GM19351 (cell line): ENCODE data around the gene FAM149B1.
"Not testable (repeated sequence)": the region's sequence is repeated elsewhere in the genome, so short reads cannot be mapped to it uniquely, and the experiment has no call there.

Experiments
- ATAC-seq: cut with Tn5 transposase; IDR thresholded peaks from one replicate; pipeline ENCODE4 v1.9.1; 2021; ENCODE audit warnings: mild to moderate bottlenecking, moderate library complexity; ENCODE audit not compliant: unreplicated experiment

FAM149B1 gene

DNA sequence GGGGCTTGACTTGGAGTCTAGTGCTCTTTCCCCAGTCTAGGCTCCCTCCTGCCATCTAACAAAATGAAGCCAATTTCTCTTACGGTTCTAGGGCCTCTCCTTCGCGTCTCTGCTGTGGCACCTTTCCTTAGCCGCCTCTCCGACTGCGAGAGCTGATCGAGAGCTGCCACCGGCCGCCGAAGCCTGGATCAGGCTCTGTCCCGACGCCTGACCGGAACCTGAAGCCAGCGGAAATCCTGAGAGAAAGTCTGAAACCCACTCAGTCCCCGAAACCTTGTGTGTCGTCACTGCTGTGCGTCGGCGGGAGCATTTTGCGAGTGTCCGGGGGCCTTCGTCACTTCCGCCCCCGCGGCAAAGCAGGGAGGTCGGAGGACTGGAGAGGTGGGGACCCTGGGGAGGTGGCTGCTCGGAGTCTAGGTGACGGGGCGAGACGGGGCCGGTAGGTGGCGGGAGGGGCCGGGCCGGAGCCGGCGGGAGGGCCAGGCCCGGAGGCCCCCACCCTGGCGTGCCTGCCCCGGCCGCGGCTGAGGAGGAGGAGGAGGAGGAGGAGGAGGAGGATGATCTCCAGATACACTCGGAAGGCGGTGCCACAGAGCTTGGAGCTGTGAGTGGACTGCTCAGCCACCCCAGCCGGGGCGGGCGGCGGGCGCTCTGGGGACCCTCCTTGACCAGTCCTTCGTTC is at the start of gene FAM149B1, which contains the start of gene ECD:
FAM149B1 (plus strand) TSS at position 337 of the 682 bp plus-strand sequence; CDS start at position 558, 221 bp downstream.
ECD (minus strand) TSS at position 226 of the 682 bp plus-strand sequence. CDS start 4,071 bp downstream, outside the sequence.
- ATAC-seq: peak; percentile 89

DNA sequence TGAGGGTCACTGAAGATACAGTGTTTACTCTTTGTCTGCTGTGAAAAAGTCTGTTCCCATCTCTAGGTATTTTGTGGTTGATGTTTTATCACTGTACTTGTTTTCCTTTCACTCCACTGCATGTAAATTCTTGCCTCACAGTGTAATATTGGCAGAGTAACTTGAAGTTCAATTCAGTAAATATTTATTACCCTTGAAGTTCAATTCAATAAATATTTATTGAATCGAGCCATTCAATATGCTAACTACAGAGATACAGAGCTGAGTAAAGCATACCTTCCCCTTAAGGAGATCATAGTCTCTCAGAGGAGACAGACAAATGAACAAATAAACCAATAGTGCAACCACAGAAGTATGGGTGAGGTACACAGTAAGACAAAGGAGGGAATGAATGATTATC is 48.5 kb upstream of the FAM149B1 start:
- no peak for ATAC-seq

DNA sequence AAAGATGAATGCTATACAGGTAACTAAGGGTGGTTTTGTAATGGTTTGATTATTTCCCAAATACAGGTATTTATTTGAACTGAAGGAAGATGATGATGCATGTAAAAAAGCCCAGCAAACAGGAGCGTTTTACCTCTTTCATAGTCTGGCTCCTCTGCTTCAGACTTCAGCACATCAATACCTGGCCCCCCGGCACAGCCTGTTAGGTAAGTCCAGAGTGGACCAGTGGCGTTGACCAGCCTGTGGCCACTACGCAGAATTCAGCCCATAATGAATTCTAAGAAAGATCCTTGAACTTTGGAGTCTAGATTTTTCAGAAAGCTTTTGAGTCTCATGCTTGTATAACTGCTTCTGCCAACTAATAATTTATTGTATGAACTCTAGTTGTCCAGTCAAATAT is 48.0 kb upstream of the FAM149B1 start:
- ATAC-seq: no peak

DNA sequence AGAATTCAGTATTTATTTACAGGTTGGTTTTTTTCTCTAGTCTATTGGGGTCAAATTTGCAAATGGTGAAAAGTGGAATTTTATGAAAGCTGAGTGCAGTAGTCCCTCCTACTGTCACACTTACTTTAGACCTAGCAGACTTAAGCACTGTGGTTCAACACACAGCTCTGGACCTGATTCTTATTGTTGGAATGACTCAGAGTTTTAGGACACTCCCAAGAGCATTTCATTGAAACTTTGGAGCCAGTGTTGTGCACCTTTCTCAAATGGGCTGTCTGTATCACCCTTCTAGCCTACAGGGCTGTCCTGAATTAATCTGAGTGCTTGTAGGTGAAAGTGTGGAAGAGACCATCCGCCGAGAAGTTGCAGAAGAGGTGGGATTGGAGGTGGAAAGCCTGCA is 41.6 kb upstream of the FAM149B1 start:
- no peak for ATAC-seq

DNA sequence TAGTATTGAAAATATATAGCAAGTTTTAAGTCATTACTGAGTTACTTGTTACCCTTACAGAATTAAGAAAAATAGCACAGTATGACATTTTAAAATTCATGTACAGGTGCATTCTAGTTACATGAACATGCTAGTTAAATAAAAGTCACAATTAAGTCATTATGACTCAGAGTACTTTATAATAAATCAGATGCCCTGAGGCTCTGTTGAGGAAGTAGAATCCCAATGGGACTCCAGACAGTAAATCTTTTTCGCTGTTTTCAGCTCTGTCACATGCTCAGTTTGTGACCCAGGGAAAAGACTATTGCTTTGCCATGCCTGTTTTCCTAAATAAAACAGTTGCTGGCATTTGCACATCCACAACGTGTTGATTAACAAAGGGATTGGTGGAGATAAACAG is 36.6 kb upstream of the FAM149B1 start:
- no peak for ATAC-seq

DNA sequence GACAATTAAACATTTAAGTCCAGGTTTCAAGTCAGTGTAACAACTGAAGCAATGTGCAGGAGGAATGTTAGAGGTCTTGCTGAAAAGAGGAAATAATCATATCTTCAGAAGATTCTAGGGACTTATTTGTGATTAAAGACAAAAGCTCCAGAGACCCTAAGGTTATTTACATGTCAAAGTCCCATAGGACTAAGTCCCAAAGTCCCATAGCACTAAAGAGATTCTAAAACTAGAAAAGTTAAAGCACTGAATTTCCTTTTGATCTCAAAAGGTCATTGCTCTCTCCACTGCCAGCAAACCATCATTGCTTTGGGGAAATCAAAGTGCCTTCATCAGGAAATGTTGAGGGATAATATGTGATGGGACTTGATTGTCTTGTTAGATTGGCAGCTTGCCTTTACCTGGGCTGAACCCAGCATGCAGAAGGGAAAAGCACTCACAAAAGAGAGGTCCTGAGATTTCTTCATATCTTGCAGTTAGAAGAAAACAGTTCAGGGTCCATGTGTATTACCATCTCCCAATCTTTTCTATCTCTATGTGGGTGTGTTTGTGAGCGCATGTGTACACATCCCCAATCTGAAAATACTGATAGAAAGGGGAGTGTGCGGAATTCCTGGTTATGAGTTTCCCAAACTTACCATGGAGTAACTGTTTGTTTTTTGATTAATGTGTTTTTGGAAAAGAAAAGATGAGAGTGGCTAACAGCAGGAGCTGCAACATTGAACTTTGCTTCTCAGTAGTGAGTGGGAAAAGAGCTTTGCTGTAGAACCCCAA is 35.8 kb upstream of the FAM149B1 start:
- no peak for ATAC-seq

DNA sequence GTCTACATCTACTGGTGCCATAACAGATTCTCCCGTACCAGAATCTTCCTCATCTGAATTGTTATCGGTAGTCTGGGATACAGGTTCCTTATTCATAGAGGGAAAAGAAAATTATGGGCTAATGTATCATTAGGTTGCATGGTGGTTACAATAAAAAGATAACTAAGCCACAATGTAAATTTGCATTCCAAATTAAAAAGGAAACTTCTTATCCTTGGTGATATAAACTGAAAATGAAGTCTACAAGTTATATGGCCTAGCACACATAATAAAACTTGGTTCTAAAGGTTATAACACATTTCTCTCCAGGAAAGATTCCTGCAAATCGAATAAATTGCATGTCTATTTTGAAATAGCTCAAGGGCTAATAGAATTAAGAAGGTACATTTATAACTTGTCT is 33.2 kb upstream of the FAM149B1 start:
- ATAC-seq: no peak

DNA sequence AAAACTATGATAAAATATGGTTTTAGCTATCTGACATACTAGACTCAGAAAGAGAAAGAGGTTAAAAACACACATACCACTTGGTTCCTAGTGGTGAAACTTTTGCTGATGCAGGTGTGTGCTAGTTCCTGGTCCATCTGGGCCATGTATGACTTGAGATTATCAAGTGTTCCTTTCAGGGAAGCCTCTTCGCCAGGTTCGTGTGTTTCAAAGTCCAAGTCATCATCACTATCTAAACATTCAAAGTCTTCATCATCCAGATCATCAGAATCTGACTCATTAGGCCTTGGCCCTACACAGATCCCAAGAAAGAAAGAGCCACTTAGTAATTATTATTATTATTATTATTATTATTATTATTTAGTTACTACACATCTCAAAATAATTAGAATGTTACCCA is 31.3 kb upstream of the FAM149B1 start:
- ATAC-seq: no peak

DNA sequence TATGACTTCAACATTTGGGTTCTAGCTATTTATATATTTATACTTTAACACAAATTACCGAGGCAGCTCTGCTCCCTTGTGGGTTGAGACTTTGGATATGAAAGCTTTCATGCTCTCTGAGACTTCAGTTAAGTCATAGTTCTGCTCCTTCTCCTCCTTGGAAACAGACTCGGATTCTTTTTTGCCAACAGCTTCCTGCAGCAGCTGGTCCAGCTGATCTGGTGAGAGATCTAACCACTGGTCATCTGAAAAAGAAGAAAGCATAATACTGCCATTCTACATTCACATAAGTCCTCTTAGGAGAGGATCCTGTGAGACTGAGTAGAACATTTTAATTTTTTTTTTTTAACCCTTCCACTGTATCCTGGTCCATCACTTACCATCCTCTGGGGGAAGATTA is 28.7 kb upstream of the FAM149B1 start:
- no peak for ATAC-seq

DNA sequence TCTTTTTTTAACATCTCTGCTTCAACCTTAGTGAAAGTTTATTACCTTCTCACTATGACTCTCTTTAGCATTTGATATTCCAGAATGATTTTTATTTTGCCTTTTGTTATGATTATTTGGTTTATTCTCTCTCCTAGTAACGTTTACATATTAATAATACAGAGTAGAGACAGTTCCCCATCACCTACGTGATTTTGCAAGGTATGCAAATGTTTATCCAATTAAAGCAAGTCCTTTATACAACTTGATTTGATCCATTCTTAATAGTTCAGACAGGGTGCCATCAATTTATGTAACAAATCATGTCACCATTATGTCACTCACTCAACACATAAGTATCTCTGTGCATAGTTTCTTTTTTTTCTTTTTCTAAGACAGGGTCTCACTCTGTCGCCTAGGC is 26.3 kb upstream of the FAM149B1 start:
- no peak for ATAC-seq

DNA sequence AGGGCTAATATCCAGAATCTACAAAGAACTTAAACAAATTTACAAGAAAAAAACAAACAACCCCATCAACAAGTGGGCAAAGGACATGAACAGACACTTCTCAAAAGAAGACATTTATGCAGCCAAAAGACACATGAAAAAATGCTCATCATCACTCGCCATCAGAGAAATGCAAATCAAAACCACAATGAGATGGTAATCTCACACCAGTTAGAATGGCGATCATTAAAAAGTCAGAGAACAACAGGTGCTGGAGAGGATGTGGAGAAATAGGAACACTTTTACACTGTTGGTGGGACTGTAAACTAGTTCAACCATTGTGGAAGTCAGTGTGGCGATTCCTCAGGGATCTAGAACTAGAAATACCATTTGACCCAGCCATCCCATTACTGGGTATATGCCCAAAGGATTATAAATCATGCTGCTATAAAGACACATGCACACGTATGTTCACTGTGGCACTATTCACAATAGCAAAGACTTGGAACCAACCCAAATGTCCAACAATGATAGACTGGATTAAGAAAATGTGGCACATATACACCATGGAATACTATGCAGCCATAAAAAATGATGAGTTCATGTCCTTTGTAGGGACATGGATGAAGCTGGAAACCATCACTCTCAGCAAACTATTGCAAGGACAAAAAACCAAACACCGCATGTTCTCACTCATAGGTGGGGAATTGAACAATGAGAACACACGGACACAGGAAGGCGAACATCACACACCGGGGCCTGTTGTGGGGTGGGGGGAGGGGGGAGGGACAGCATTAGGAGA is 17.1 kb upstream of the FAM149B1 start:
- ATAC-seq: not testable (repeated sequence)

DNA sequence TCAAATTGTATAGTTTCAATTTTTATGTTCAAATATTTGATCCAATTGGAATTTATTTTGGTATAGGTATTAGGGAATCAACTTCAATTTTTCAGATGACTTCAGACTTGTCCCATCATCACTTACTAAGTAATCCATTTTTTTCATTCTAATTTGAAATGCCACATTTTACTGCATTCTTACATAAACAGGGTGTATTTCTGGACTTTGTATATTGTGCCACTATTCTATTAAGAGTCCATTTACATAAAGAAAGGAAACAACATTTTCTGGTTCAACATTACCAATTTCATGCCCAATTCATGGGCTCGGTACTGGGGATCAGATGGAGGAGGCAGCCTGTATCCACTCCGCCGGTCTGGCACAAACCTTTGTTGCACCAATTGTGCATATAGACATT is 15.9 kb upstream of the FAM149B1 start:
- no peak for ATAC-seq

DNA sequence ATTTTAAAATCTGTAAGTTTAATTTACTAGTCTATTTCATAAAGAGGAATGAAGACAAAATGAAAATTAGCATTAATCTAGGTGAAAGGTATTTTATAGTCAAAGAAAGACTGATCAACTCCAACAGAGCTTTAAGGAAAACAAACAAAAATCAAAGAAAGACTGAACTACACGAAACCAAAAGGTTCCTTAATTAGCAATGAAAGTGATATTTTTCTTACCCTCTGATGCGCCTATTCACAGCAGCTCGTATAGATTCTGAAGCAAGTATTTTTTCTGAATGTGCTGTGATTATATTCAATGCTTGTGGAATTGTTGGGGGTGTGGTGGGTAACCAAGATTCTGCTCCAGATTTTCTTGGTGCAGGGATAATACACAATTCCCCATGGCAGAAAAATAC is 11.9 kb upstream of the FAM149B1 start:
- no peak for ATAC-seq

DNA sequence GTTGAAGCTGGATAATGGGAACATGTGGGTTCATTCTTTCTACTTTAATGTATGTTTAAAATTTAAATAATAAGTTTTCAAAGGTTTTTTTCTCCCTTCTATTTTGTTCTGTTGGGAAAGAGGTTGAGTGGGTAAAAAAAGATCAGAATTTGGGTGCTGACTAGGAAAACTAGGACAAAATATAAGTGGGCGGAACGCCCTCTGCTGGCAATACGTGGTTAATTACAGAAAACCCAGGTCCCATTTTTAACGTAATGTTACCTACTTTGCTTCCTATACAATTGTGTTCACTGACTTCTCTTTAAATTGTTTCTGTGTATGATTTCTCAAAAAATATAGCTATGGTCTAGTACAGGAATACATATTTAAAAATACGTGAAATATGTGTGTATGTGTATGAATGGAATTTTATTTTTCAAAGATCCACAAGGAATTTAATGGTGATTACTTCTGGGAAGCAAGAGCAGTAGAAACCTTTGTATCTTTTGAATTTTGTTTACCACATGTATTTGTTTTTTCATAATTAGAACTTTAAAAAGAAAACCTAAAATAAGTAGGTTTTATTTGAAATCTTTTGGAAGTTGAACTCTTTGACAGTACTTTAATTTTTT is 8.8 kb upstream of the FAM149B1 start:
- no peak for ATAC-seq

DNA sequence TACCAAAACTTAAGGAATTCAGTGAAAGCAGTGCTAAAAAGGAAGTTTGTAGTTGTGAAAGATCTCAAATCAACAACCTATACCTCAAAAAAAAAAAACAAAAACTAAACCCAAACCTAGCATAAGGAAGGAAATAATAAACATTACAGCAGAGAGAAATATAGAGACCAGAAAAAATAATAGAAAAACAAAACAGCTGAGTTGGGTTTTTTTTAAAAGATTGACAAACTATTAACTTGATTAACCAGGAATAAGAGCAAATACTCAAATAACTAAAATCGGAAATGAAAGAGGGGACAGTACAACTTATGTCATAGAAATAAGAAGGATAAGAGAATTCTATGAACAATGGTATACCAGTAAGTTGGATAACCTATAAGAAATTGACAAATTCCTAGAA is 6.8 kb upstream of the FAM149B1 start:
- no peak for ATAC-seq

DNA sequence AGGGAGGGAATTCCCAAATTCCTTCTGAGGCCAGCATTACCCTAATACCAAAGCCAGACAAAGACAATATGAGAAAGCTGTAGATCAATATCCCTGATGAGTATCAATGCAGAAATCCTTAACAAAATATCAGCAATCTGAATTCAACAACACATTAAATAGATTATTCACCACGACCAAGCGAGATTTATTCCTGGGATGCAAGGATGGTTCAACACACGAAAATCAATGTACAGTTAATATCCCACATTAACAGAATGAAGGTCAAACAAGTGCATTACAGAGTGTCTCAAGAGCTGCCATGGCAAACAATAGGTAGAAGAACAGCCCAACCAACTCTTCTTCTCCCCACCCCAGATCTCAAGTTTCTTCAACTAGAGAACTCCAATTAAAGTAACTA is 6.3 kb upstream of the FAM149B1 start:
- no peak for ATAC-seq

DNA sequence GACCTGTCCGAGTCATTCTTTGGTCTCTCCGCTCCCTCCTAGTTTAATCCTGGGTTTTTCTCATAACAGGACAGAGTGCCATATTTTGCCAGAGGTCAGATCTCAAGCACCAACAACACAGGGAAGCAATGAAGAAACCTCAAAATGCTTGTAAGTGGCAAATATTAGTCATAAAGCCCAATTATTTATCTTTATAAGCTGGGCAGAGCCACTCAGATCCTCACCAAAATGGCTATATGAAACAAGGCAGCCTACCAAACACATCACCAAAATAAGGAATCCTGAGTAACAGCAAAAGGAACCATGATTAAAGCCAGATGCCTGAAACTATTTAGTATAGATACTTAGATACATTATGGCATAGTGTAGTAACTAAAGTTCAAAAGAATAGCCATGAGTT is 4.8 kb upstream of the FAM149B1 start:
- no peak for ATAC-seq

DNA sequence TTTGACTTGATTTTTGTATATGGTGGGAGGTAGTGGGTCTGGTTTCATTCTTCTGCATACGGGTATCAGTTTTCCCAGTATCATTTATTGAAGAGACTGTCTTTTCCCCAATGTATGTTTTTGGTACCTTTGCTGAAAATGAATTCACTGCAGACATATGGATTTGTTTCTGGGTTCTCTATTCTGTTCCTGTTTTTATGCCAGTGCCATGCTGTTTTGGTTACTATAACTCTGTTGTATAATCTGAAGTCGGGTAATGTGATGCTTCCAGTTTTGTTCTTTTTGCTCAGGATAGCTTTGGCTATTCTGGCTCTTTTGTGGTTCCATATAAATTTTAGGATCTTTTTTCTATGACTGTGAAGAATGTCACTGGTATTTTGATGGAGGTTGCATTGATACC is 947 bp upstream of the FAM149B1 start:
- ATAC-seq: no peak

DNA sequence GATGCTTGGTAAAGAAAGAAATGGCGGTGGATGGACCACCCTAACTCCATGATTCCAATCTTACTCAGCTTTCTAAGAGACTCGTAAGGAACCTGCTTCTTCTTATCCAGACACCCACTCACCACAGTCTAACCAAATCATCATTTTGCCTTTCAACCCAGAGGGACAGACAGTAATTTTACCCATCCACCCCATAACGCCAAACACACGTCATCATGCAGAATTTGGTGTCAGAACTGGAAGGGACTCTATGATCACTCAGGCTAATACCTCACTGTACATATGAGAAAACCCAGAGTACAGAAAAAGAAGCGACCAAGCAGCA is 499 bp upstream of the FAM149B1 start:
- no peak for ATAC-seq

DNA sequence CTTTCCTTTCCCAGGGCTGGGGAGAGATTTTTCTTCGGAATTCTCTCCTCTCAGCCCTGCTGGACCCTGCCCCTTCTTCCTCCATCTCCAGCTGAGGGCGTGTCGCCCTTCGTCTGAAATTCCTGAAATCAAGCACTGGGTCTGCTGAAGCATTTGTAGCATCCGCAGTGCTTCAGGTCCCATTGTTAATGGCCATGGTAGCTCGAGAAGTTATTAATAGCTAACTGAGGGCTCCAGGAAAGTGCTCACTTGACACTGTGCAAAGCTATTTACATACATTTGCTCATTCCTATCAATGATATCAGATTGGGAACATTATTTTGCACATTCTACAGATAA is 515 bp downstream of the FAM149B1 start:
- peak; percentile 13 for ATAC-seq

DNA sequence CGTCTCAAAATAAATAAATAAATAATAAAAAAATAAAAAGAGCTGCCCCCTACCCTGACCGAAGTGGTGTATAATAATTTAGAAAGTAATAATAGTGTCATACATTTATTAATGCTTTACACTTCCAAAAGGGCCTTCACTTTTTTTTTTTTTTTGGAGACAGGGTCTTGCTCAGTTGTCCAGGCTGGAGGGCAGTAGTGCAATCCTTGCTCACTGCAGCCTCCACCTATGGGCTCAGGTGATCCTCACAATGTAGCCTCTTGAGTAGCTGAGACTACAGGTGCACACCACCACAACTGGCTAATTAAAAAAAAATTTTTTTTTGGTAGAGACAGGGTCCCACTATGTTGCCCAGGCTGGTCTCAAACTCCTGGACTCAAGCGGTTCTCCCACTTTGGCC is 1.4 kb downstream of the FAM149B1 start:
- ATAC-seq: no peak

DNA sequence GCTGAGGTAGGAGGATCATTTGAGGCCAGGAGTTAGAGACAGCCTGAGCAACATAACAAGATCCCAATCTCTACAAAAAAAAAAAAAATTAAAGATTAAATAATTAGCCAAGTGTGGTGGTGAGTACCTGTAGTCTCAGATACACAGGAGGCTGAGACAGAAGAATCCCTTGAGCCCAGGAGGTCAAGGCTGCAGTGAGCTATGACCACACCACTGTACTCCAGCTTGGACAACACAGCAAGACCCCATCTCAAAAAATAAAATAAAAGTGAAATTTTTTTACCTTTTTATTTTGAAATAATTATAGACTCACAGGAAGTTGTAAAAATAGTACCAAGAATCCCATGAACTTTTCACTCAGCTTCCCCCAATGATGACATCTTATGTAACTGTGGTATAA is 4.9 kb downstream of the FAM149B1 start:
- ATAC-seq: no peak
